GM18517 (cell line): ENCODE results near the gene NDST3.

Source experiments
- ATAC-seq: cut with Tn5 transposase; IDR thresholded peaks from one replicate; pipeline ENCODE4 v1.9.1; 2021; ENCODE audit warnings: mild to moderate bottlenecking, moderate library complexity; ENCODE audit not compliant: unreplicated experiment

The NDST3 gene

GRCh38 chr4:118077767-118078105, 43.5 kb downstream of the NDST3 start:
- no peak for ATAC-seq

DNA sequence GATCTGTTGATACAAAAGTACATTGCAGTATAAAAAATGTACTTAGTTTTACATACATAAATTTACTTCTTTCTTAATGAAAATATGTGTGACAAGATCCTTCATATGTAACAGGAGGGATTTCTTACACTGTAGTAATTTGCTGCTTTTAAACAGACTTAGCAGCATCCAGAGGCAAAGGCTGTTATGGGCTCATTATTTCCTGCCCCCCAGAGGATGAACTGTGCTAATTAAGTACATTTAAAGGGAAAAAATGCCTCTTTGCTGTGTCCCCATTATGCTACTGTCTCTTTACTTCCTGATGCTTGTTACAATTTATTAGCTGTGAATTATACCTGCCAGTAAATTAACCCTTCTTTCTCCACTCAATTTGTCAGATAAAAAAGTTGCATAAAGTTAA, 47.1 kb downstream of the NDST3 start:
- ATAC-seq, result no peak

DNA sequence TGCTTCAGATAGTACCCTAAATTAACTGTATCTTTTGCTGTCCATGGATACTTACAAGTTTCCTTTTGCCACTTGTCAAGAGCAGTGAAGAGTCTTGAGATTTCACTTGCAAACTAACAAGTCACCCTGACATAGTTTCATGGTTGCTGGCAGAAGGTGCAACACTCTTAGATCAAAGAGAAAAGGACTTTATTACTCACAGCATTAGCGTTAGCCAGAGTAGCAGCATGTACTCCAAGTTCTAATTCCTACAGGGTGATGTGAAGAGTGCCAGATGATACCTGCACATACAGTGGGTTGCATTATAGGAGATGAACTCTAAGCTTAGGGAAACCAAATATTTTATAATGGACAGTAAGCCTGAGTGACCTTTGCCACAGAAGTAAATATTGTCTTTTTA, 47.9 kb downstream of the NDST3 start:
- no peak for ATAC-seq

GRCh38 chr4:118085700-118086099, 51.4 kb downstream of the NDST3 start:
- no peak for ATAC-seq

- ATAC-seq, result no peak
Observed at GRCh38 chr4:118086344-118086743, 52.1 kb downstream of the NDST3 start.

DNA sequence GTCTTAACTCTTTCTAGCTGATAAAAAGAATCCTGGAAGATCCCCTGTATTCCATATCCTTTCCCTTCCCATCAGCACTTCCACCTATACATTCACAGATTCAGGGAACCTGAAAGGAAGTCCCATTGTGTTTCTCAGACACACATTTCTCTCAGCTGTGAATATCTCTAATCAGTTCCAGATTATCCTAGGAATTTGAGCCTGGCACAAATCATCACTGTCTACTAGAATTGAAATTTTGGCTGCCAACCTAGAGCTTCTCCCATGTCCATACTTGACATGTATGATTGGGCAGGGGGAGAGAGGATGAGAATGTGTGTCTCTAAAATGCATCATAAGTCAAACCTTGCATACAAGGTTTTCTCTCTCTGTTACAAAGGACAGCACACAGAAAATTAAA, 53.1 kb downstream of the NDST3 start:
- ATAC-seq, result no peak

DNA sequence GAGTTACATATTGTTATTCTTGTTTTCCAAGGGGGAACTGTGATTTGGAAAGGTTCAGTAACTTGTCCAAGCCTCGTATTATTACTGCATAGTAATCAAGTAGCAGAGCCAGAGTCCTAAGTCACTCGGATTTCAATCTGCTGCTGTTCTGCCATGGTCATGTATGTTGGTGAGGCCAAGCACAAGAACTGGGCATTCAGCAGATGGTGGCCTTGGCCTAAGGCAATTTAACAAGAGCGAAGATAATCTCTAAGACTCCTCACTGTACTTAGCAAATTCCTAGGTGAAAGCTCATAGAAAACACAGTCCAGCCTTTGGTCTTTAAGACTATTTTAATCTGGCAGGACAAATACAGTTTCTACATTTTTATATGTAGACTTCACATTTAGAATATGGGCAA, 64.8 kb downstream of the NDST3 start:
- ATAC-seq, result no peak

DNA sequence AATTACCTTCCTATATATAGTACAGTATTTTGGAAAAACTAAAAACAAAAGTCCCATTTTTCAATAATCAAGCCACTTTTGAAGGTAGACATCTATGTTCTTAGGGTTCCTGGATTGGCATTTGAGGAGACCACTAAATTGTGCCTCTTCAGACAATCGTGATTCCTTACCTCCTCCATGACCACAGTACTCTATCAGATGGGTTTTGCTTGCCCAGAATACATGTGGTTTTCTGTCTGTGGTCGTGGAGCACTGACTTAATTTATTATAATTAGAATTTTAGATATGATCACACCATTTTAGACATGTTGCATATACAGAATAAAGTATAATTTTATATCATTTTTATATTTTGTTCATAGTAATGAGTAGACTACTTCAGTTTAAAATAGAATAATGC, 67.9 kb downstream of the NDST3 start:
- no peak for ATAC-seq

GRCh38 chr4:118112117-118113046, 78.1 kb downstream of the NDST3 start:
- no peak for ATAC-seq

GRCh38 chr4:118113220-118113619, 78.9 kb downstream of the NDST3 start:
- peak; percentile 93 for ATAC-seq

- no peak for ATAC-seq
Observed at GRCh38 chr4:118114720-118115119, 80.4 kb downstream of the NDST3 start.

DNA sequence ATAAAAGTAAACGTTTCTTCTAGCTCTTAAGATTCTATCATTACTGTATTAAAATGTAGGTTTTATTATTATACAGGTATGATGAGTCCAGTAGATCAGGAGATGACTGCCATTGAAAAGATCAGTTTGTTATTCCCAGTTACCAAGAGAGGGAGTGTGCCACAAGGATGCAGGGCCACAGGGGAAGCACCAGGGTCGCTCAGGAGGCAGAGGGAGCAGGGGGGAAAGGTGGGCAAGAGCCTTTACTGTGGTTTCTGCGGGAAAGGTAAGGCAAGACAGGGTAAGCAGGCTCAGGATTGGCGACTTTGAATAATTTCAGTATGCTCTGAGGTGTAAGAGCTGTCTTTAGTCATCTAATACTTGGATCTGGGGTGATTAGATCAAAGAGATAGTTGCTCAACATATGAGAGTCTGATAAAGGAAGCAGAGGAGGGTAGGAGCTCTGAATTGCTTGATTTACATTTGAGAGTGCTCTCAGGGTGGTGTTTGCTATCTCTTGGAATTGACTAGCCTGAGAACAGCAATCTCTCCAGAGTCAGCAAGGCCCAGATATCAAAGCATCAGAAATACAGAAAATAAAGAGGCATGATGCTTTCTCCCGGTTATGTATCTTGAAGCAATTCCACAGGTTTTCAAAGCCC, 86.0 kb downstream of the NDST3 start:
- ATAC-seq, result no peak

DNA sequence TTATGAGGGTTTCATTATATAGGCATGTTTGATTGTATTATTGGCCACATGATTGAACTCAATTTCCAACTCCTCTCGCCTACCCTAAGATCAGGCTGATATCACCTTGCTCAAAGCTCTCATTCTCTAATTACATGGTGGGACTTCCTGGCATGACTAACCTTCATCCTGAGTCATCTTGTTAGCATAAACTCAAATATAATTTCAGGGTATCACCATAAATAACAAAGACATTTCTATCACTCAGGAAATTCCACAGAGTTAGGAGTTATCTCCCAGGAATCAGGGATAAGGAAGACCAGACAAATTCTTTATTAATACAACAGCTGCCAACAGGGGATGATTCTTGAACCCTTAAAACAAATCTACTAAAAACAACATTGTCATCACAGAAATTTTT, 90.7 kb downstream of the NDST3 start:
- ATAC-seq, result no peak

- ATAC-seq, result no peak
Observed at GRCh38 chr4:118139241-118139640, 105.0 kb downstream of the NDST3 start.

- no peak for ATAC-seq
Observed at GRCh38 chr4:118141240-118141639, 107.0 kb downstream of the NDST3 start.

DNA sequence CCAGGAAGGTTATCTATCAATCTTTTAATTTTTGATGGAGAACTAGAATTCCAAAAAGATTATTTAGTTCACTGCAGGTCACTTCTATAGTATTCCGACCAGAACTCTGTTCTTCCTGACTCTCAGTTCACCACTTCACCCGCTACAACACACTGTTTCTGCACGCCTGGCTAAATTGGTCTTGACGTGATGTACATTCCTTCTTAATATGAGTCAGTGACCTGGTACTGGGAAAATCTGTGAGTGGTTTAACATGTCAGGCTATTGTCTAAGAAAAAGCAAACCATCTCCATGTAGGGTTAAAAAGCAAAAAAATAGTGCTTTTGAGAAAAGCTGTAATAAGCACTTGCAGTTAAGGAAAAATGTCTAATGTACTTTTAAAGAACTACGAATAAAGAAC, 120.4 kb downstream of the NDST3 start:
- no peak for ATAC-seq

GRCh38 chr4:118155516-118155915, 121.2 kb downstream of the NDST3 start:
- no peak for ATAC-seq

DNA sequence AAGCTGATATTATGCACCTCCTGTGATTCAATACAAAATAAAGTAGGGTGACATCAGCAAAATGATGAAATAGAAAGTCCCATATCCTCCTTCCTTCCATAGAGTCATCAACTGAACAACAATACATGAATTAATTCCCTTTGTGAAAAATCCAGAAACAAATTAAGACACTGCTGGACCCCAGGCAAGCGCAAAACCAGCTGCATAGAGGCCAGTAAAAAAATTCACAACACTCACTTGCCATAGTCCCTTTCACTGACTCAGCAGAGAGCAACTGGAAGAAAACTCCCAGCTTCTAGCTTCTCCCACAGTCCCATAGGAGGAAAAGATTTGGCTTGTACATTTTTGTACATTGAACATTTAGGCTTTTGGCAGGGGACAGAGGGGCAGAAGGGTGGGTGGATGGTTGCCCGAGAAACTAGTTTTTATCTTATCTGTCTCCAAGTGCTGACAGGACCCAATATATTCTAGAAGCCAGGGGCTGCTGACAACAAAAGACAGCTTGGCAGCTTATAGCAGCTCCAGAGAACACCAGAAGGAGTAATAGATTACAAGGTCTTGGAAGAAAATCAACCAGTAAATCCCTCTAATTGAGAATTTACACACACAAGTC, 124.6 kb downstream of the NDST3 start:
- ATAC-seq, result no peak

- ATAC-seq, result no peak
Observed at GRCh38 chr4:118167306-118167705, 133.0 kb downstream of the NDST3 start.

DNA sequence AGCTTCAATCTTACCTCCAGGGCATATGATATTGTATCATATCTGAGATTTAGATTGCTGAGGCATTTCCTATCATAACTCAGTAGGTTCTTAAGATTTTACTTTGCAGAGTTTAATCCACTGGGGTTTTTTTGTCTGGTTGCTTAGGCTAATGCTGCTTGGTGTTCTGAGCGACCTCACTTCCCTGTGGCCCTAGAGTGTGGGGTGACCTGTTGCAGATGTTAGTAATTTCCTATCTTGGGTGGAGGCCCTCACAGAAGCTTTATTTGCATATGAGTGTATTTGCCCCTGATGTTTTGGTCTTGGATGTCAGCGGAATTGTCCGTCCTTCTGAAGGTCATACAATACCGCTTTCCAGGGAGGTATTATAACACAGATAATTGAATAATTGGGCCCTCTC, 137.1 kb downstream of the NDST3 start:
- ATAC-seq, result no peak

GRCh38 chr4:118173126-118173525, 138.8 kb downstream of the NDST3 start:
- no peak for ATAC-seq
